NB4 (cell line): ENCODE measurements around the gene CDK14.

Source experiments
- DNase-seq: peaks from one replicate; pipeline ENCODE4 v3.0.0; 2010; ENCODE audit warnings: low read depth
- H3K4me3 ChIP-seq: one replicate; pipeline ENCODE4 v1.5.1; 2011; ENCODE audit warnings: mild to moderate bottlenecking, low read depth, low read length, moderate library complexity
- CTCF ChIP-seq: IDR thresholded peaks from one replicate; pipeline ENCODE4 v1.5.1; 2012; ENCODE audit warnings: low read depth, low read length
- MAX ChIP-seq: IDR thresholded peaks from 2 replicates; pipeline ENCODE4 v1.6.1; 2011; ENCODE audit warnings: low read depth, low read length
- MYC ChIP-seq: IDR thresholded peaks from 2 replicates; pipeline ENCODE4 v1.6.1; 2011; ENCODE audit warnings: low read depth, low read length
- POLR2A ChIP-seq: IDR thresholded peaks from 2 replicates; pipeline ENCODE4 v1.6.1; 2011; ENCODE audit warnings: mild to moderate bottlenecking; ENCODE audit not compliant: insufficient read length; ENCODE audit errors: extremely low read depth

CDK14 gene

GRCh38 chr7:91041901-91042484 lies 445.9 kb downstream of the CDK14 start:
- H3K4me3 ChIP-seq, result no peak overlapping the region
- no peak for TF ChIP-seq MAX
- TF ChIP-seq CTCF, result no peak
- no peak for TF ChIP-seq POLR2A
- TF ChIP-seq MYC, result no peak
- DNase-seq, result no peak

- DNase-seq, result no peak
- TF ChIP-seq CTCF (no peak), POLR2A (no peak), MAX (no peak), MYC (no peak)
- H3K4me3 ChIP-seq, result no peak overlapping the region
These were observed 447.1 kb downstream of the CDK14 start for GRCh38 chr7:91043186-91043585.

GRCh38 chr7:91043924-91044645 lies 448.0 kb downstream of the CDK14 start:
- no peak overlapping the region for H3K4me3 ChIP-seq
- DNase-seq, result no peak
- no peak for TF ChIP-seq POLR2A
- no peak for TF ChIP-seq CTCF
- no peak for TF ChIP-seq MAX
- TF ChIP-seq MYC, result no peak

GRCh38 chr7:91045606-91046005 lies 449.5 kb downstream of the CDK14 start:
- TF ChIP-seq CTCF (no peak), POLR2A (no peak), MAX (no peak), MYC (no peak)
- no peak for DNase-seq
- no peak overlapping the region for H3K4me3 ChIP-seq

GRCh38 chr7:91046322-91047089 lies 450.4 kb downstream of the CDK14 start:
- no peak for TF ChIP-seq POLR2A
- no peak for DNase-seq
- H3K4me3 ChIP-seq, result no peak overlapping the region

GRCh38 chr7:91047636-91048035 lies 451.5 kb downstream of the CDK14 start:
- TF ChIP-seq POLR2A, result no peak
- TF ChIP-seq CTCF, result no peak
- TF ChIP-seq MYC, result no peak
- TF ChIP-seq MAX, result no peak

More at GRCh38 chr7:91047636-91048035, 451.5 kb downstream of the CDK14 start:
- DNase-seq, result no peak
- H3K4me3 ChIP-seq, result no peak overlapping the region
